ENCODE data around the gene TPPP2.
A peak's percentile ranks its signal among the peaks of the same experiment; 100 is the strongest.

Gene TPPP2

DNA sequence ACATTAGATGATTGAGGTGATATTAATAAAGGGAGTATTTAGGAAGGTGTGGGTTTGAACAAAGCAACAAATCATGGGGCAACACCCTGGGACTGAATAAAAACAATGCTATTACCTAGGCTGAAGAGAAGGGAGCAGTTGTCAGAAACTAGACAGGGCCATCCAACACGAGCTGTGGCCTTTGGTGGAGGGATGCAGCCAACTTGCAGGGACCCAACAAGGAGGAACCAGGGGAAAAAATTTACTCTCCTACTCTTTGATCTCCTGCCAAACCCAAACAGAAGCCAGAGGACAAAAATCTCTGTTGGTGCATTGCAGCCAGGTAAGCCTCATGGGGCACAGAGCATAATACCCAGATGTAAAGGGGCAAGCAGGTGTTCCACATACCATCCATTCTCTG, 18.9 kb upstream of the TPPP2 start:
- H3K27ac ChIP-seq, result no peak overlapping the region
- H3K4me1 ChIP-seq (ENCODE audit: control insufficient read depth in 1 of 2, insufficient read depth in 1 of 2, low read depth in 1 of 2, low read length in 1 of 2), result peaks cover 0 to 5% of the 10 kb centered on the region in 2 experiments
- TF ChIP-seq, protein P1, sequence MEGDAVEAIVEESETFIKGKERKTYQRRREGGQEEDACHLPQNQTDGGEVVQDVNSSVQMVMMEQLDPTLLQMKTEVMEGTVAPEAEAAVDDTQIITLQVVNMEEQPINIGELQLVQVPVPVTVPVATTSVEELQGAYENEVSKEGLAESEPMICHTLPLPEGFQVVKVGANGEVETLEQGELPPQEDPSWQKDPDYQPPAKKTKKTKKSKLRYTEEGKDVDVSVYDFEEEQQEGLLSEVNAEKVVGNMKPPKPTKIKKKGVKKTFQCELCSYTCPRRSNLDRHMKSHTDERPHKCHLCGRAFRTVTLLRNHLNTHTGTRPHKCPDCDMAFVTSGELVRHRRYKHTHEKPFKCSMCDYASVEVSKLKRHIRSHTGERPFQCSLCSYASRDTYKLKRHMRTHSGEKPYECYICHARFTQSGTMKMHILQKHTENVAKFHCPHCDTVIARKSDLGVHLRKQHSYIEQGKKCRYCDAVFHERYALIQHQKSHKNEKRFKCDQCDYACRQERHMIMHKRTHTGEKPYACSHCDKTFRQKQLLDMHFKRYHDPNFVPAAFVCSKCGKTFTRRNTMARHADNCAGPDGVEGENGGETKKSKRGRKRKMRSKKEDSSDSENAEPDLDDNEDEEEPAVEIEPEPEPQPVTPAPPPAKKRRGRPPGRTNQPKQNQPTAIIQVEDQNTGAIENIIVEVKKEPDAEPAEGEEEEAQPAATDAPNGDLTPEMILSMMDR (IDR thresholded peaks at IDR 0.05), result no peak
- H3K36me3 ChIP-seq, result no peaks in the 10 kb centered on the region
- H3K27me3 ChIP-seq, result peaks cover 27% of the 10 kb centered on the region
- H3K4me3 ChIP-seq (ENCODE audit: low read depth in 1 of 2, low read length in 1 of 2), result no peak overlapping the region
- no peaks in the 10 kb centered on the region for H3K9me3 ChIP-seq

DNA sequence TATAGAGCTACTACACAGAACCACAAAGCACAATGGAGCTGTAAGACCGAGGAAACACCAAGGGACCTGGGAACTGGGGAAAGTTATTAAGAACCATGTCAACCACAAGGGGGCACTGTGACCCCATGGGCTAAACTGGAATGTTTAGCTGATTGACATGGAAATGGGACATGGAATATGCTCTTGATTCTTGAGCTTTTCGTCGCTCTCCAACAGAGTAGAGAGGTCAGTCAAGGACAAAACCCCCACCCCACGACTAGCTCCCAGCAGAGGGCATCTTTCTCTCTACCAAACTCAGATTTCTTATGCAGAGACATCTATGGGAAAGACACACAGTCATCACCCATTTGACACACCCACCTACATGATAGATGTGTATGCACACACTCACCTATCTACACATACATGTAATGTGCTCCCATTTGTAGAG, 15.2 kb upstream of the TPPP2 start:
- H3K27ac ChIP-seq, result no peak overlapping the region
- peaks cover 31% of the 10 kb centered on the region for H3K27me3 ChIP-seq

DNA sequence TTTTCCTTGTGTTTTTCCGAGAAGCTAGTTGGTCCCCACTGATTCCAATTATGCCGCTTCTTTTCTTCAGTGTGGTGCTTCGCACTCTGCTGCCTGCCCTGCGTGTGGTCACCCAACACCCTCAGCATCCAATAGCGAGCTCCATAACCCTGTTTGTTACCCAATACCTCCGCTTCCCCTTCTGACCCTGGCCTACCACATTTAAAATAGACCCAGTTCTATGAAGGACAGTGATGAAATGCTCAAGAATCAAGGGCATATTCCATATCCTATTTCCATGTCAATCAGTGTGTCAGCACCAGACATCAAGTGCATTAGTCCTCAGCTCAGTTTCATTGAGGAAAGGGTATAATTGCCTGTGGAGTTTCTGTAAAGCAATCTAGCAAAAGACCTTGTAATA, 14.7 kb upstream of the TPPP2 start:
- Histone ChIP-seq H3K36me3 (no peaks in the 10 kb centered on the region), H3K4me3 (ENCODE audit: low read depth in 1 of 2, low read length in 1 of 2) (no peak overlapping the region), H3K4me1 (ENCODE audit: control insufficient read depth in 1 of 2, insufficient read depth in 1 of 2, low read depth in 1 of 2, low read length in 1 of 2) (peaks cover 0 to 5% of the 10 kb centered on the region in 2 experiments), H3K27ac (no peak overlapping the region), H3K27me3 (peaks cover 31% of the 10 kb centered on the region), H3K9me3 (no peaks in the 10 kb centered on the region)
- TF ChIP-seq, protein P1 (IDR thresholded peaks at IDR 0.05), result no peak

More for the DNA sequence above, 15.2 kb upstream of the TPPP2 start:
- H3K4me3 ChIP-seq (ENCODE audit: low read depth in 1 of 2, low read length in 1 of 2), result no peak overlapping the region
- TF ChIP-seq, protein P1 (IDR thresholded peaks at IDR 0.05), result peak; percentile 72
- no peaks in the 10 kb centered on the region for H3K36me3 ChIP-seq
- no peaks in the 10 kb centered on the region for H3K9me3 ChIP-seq
- peaks cover 0 to 5% of the 10 kb centered on the region in 2 experiments for H3K4me1 ChIP-seq (ENCODE audit: control insufficient read depth in 1 of 2, insufficient read depth in 1 of 2, low read depth in 1 of 2, low read length in 1 of 2)

DNA sequence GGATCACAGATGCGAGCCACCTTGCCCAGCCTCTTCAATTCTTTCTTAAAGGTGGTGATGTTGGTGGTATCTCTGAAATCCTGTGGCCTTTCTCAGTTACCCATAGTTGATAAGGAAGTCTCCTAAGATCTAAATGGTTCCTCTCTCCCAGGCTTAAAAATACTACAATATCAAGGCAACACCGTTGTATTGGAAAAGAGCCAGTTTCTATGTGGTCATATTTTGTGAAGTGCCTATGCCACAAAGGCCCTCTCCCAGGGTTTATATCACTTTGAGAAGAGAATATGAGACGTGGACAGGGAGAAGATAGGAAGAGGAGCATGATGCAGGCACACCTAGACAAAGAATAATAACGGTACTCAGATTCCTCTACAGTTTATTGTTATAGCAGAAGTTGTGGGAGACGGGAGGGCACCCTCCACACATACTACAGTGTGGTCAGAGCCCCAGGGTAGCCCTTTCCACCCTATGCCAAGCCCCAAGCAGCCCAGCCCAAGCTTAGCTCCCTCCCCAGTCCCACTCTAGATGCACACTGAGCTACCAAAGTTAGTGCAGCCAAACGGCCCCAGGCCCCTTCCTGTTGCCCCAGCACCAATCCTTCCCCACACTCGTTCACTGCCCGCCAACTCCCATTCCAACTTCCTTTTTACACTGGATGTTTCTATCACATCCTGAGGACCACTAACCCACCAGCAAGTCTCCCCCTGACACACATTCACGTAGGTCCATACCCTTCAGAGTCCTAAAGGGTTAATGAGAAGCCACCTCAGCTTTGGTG, 13.4 kb upstream of the TPPP2 start:
- Histone ChIP-seq H3K4me3 (ENCODE audit: low read depth in 1 of 2, low read length in 1 of 2) (no peak overlapping the region), H3K4me1 (ENCODE audit: control insufficient read depth in 1 of 2, insufficient read depth in 1 of 2, low read depth in 1 of 2, low read length in 1 of 2) (peaks cover 0 to 5% of the 10 kb centered on the region in 2 experiments), H3K36me3 (no peaks in the 10 kb centered on the region), H3K27ac (no peak overlapping the region), H3K9me3 (no peaks in the 10 kb centered on the region), H3K27me3 (peaks cover 35% of the 10 kb centered on the region)
- TF ChIP-seq, protein P1 (IDR thresholded peaks at IDR 0.05), result no peak

DNA sequence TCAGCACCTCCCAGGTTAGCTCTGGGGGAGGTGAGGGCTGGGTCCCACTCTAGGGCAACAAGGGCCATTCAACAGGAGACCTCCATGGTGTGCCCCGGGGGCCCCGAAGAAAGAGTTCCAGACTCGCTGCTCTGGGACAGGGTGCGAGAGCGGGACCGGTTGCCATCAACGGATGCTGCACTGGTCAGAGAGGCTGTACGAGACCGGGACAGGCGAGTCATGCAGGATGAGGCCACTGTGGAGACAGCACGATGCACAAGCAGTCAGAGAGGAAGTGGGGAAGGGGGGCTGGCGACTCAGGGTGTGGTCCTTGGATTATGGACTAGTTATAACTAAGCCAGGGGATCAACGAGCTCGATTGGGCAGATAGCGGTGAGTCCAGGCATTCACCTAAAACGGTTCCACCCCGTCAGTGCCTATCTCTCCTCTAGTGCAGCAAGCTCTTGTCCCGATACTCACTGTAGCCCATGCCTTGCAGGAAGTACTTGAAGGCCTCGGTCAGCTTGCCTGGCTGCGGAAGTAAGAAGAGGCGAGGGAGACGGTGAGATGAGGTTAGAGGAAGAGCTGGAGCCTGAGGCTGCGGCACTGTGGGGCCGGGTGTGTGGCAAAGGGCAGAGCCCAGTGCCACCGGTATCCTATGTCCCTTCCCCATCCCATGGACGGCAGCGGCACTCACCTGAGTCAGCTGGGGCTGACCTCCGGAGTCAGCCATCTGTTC, 12.3 kb upstream of the TPPP2 start:
- no peak overlapping the region for H3K27ac ChIP-seq
- no peak overlapping the region for H3K4me3 ChIP-seq (ENCODE audit: low read depth in 1 of 2, low read length in 1 of 2)
- H3K4me1 ChIP-seq (ENCODE audit: control insufficient read depth in 1 of 2, insufficient read depth in 1 of 2, low read depth in 1 of 2, low read length in 1 of 2), result peaks cover 0 to 5% of the 10 kb centered on the region in 2 experiments
- H3K9me3 ChIP-seq, result no peaks in the 10 kb centered on the region
- H3K27me3 ChIP-seq, result peaks cover 36% of the 10 kb centered on the region
- no peaks in the 10 kb centered on the region for H3K36me3 ChIP-seq
- TF ChIP-seq, protein P1 (IDR thresholded peaks at IDR 0.05), result no peak

All from neutrophil (primary cell).